Ishikawa (cell line): ENCODE data around the gene TIMM50.

ENCODE experiments used
- CEBPB ChIP-seq: IDR thresholded peaks from 2 replicates; pipeline ENCODE4 v1.6.1; 2012
- CREB1 ChIP-seq: IDR thresholded peaks from 2 replicates; pipeline ENCODE4 v1.6.1; 2012; ENCODE audit warnings: low read depth
- EGR1 ChIP-seq: IDR thresholded peaks from 2 replicates; pipeline ENCODE4 v1.6.1; 2012
- EP300 ChIP-seq: IDR thresholded peaks from 2 replicates; pipeline ENCODE4 v1.6.1; 2012; ENCODE audit warnings: borderline replicate concordance
- FOXM1 ChIP-seq: IDR thresholded peaks from 2 replicates; pipeline ENCODE4 v1.6.1; 2012; ENCODE audit warnings: low read depth, borderline replicate concordance
- MAX ChIP-seq: IDR thresholded peaks from 2 replicates; pipeline ENCODE4 v1.6.1; 2012
- NFIC ChIP-seq: IDR thresholded peaks from 2 replicates; pipeline ENCODE4 v1.6.1; 2012
- RAD21 ChIP-seq: IDR thresholded peaks from 2 replicates; pipeline ENCODE4 v1.6.1; 2012; ENCODE audit warnings: low read depth
- REST ChIP-seq: IDR thresholded peaks from 2 replicates; pipeline ENCODE4 v1.6.1; 2012; ENCODE audit warnings: low read depth, mild to moderate bottlenecking
- TAF1 ChIP-seq: IDR thresholded peaks from 2 replicates; pipeline ENCODE4 v1.6.1; 2012; ENCODE audit warnings: low read depth, mild to moderate bottlenecking
- TCF12 ChIP-seq: IDR thresholded peaks from 2 replicates; pipeline ENCODE4 v1.6.1; 2012; ENCODE audit warnings: low read depth
- TEAD4 ChIP-seq: IDR thresholded peaks from 2 replicates; pipeline ENCODE4 v1.6.1; 2012
- USF1 ChIP-seq: IDR thresholded peaks from 2 replicates; pipeline ENCODE4 v1.6.1; 2012
- YY1 ChIP-seq: IDR thresholded peaks from 2 replicates; pipeline ENCODE4 v1.6.1; 2012; ENCODE audit warnings: low read depth
- ZBTB7A ChIP-seq: IDR thresholded peaks from 2 replicates; pipeline ENCODE4 v1.6.1; 2012; ENCODE audit warnings: low read depth

The TIMM50 gene

GRCh38 chr19:39506598-39506943 lies 25.9 kb downstream of the TIMM50 start:
- no peak for TF ChIP-seq YY1
- TF ChIP-seq CREB1, result no peak

- peak; percentile 42; the same call in 1 of the 2 replicates for TF ChIP-seq TCF12
- TF ChIP-seq TEAD4, result no peak
- TF ChIP-seq CEBPB, result no peak
- no peak for TF ChIP-seq ZBTB7A
- TF ChIP-seq USF1, result peak; percentile 79
- TF ChIP-seq EGR1, result no peak
- no peak for TF ChIP-seq RAD21
- no peak for TF ChIP-seq CREB1
- TF ChIP-seq MAX, result peak; percentile 99
- TF ChIP-seq YY1, result no peak
- TF ChIP-seq REST, result no peak
- no peak for TF ChIP-seq NFIC
- no peak for TF ChIP-seq TAF1
- no peak for TF ChIP-seq FOXM1
- no peak for TF ChIP-seq EP300
These were observed 26.5 kb downstream of the TIMM50 start for GRCh38 chr19:39506944-39507714.

- TF ChIP-seq CEBPB (no peak), MAX (no peak), YY1 (no peak), TCF12 (no peak), TAF1 (no peak)
These were observed 27.2 kb downstream of the TIMM50 start for GRCh38 chr19:39507715-39508364.

- no peak for TF ChIP-seq TAF1
- TF ChIP-seq TEAD4, result no peak
- no peak for TF ChIP-seq YY1
- TF ChIP-seq ZBTB7A, result no peak
- no peak for TF ChIP-seq CREB1
- TF ChIP-seq EP300, result no peak
- no peak for TF ChIP-seq MAX
- no peak for TF ChIP-seq NFIC
- no peak for TF ChIP-seq REST
- TF ChIP-seq TCF12, result no peak
- no peak for TF ChIP-seq EGR1
- no peak for TF ChIP-seq USF1
- TF ChIP-seq RAD21, result no peak
- TF ChIP-seq FOXM1, result no peak
These were observed 28.0 kb downstream of the TIMM50 start for GRCh38 chr19:39508629-39509028.

- TF ChIP-seq EP300 (no peak), FOXM1 (no peak), NFIC (no peak), TAF1 (no peak), TEAD4 (no peak), MAX (no peak), REST (no peak), CEBPB (no peak), TCF12 (no peak), USF1 (no peak), YY1 (no peak), EGR1 (no peak), CREB1 (no peak)
These were observed 28.6 kb downstream of the TIMM50 start for GRCh38 chr19:39509233-39509632.
